Activated T-helper 1 cell treated with Interleukin-2 at 50 U/mL for 16 hours (primary cell): Measurements from ENCODE around the gene SLMAP.

Experiments used
- DNase-seq: peaks from one replicate; pipeline ENCODE4 v3.0.0-alpha.2; 2020; ENCODE audit warnings: low read depth

SLMAP gene

GRCh38 chr3:57893668-57894067 is 137.6 kb downstream of the SLMAP start:
- no peak for DNase-seq

GRCh38 chr3:57896031-57896430 is 139.9 kb downstream of the SLMAP start:
- no peak for DNase-seq

GRCh38 chr3:57896691-57897090 is 140.6 kb downstream of the SLMAP start:
- DNase-seq = no peak

- DNase-seq = no peak
These were observed 144.7 kb downstream of the SLMAP start for GRCh38 chr3:57900786-57901185.

- DNase-seq = no peak
These were observed 147.2 kb downstream of the SLMAP start for GRCh38 chr3:57903124-57903890.

- no peak for DNase-seq
These were observed 154.9 kb downstream of the SLMAP start for GRCh38 chr3:57910990-57911389.

- DNase-seq = no peak
These were observed 155.5 kb downstream of the SLMAP start for GRCh38 chr3:57911593-57911992.

GRCh38 chr3:57917601-57918000 is 161.5 kb downstream of the SLMAP start:
- DNase-seq = no peak

- no peak for DNase-seq
These were observed 162.2 kb downstream of the SLMAP start for GRCh38 chr3:57918123-57918837.

GRCh38 chr3:57919987-57920386 is 163.9 kb downstream of the SLMAP start:
- DNase-seq = no peak

GRCh38 chr3:57923101-57923500 is 167.0 kb downstream of the SLMAP start:
- DNase-seq = no peak

GRCh38 chr3:57923752-57924151 is 167.6 kb downstream of the SLMAP start:
- no peak for DNase-seq

GRCh38 chr3:57927166-57927565 is 171.1 kb downstream of the SLMAP start:
- no peak for DNase-seq

- no peak for DNase-seq
These were observed 171.8 kb downstream of the SLMAP start for GRCh38 chr3:57927916-57928315.

- no peak for DNase-seq
These were observed 172.4 kb downstream of the SLMAP start for GRCh38 chr3:57928511-57928910.

- DNase-seq = no peak
These were observed 173.9 kb downstream of the SLMAP start for GRCh38 chr3:57929988-57930387.

GRCh38 chr3:57933602-57934001 is 177.5 kb downstream of the SLMAP start:
- no peak for DNase-seq

- no peak for DNase-seq
These were observed 178.3 kb downstream of the SLMAP start for GRCh38 chr3:57934373-57934772.

GRCh38 chr3:57935539-57935938 is 179.4 kb downstream of the SLMAP start:
- no peak for DNase-seq

- DNase-seq = no peak
These were observed 181.0 kb downstream of the SLMAP start for GRCh38 chr3:57937092-57937491.

GRCh38 chr3:57939775-57940174 is 183.7 kb downstream of the SLMAP start:
- no peak for DNase-seq

GRCh38 chr3:57942388-57942787 is 186.3 kb downstream of the SLMAP start:
- DNase-seq = no peak

- DNase-seq = no peak
These were observed 186.8 kb downstream of the SLMAP start for GRCh38 chr3:57942872-57943283.
